Lung (tissue), 12 donors: ENCODE results near the gene EIF4G2. TPM values are rescaled to one million over a fixed set of nuclear protein-coding genes. Genes with fewer than 3 reads are reported as not detected.
A peak's percentile ranks its signal among the peaks of the same experiment; 100 is the strongest.

Experiments
- ATAC-seq: fragments of 200-7000 bp; cut with Tn5 transposase; one replicate; pipeline ENCODE4 v1.9.1; 2020; ENCODE audit warnings: moderate number of reproducible peaks; ENCODE audit not compliant: insufficient read depth, low FRiP score
- DNase-seq, 3 donors: peaks; one replicate each; pipeline ENCODE4 v3.0.0-alpha.2; 2013 to 2017
- H3K27ac ChIP-seq, 2 donors: one replicate each; pipeline ENCODE4 v1.5.1; 2013; ENCODE audit warnings: mild to moderate bottlenecking in 2 of 2, moderate library complexity in 2 of 2, control low read depth in 1 of 2, inconsistent platforms in 1 of 2, low read depth in 1 of 2, low read length in 1 of 2
- H3K27me3 ChIP-seq, 3 donors: one replicate each; pipeline ENCODE4 v1.5.1; 2013; ENCODE audit warnings: low read length in 2 of 3; ENCODE audit not compliant: control insufficient read depth in 3 of 3, insufficient read depth in 3 of 3
- H3K36me3 ChIP-seq, 4 donors: one replicate each; pipeline ENCODE4 v1.5.1; 2013; ENCODE audit warnings: low read length in 4 of 4, mild to moderate bottlenecking in 1 of 4, moderate library complexity in 1 of 4; ENCODE audit not compliant: control insufficient read depth in 4 of 4, insufficient read depth in 4 of 4
- H3K4me1 ChIP-seq, 5 donors: one replicate each; pipeline ENCODE4 v1.5.1; 2013; ENCODE audit warnings: low read length in 5 of 5, mild to moderate bottlenecking in 2 of 5, moderate library complexity in 1 of 5; ENCODE audit not compliant: control insufficient read depth in 5 of 5, insufficient read depth in 5 of 5
- H3K4me3 ChIP-seq: one replicate; pipeline ENCODE4 v1.5.1; 2013; ENCODE audit warnings: mild to moderate bottlenecking, control low read depth, moderate library complexity
- H3K9ac ChIP-seq, 2 donors: one replicate each; pipeline ENCODE4 v1.5.1; 2013; ENCODE audit warnings: low read length in 2 of 2, control low read depth in 1 of 2; ENCODE audit not compliant: insufficient read depth in 1 of 2
- H3K9me3 ChIP-seq, 4 donors: one replicate each; pipeline ENCODE4 v1.5.1; 2013; ENCODE audit warnings: low read length in 3 of 4, mild to moderate bottlenecking in 1 of 4, moderate library complexity in 1 of 4; ENCODE audit not compliant: control insufficient read depth in 4 of 4, insufficient read depth in 3 of 4
- CTCF ChIP-seq: IDR thresholded peaks from 2 replicates; pipeline ENCODE4 v1.5.1; 2012; ENCODE audit warnings: mild to moderate bottlenecking; ENCODE audit errors: control extremely low read depth, extremely low read depth
- WGBS, 2 donors: extraction: QIAGEN DNeasy Blood & Tissue Kit; methylation state at CpG; one replicate each; pipeline ENCODE4 v1.1.7; 2013; 5-methylcytosine and 5-hydroxymethylcytosine counted together
- polyA plus RNA-seq, 2 donors: library from polyadenylated mRNA; stranded (reverse); fragments of 200-250 nt; gene quantifications; one replicate each; pipeline ENCODE4 v1.2.1, GENCODE V29; 2013
- total RNA-seq, 2 donors: library from RNA; depleted of rRNA in 1 of 2; stranded (reverse); fragments of >200 nt in 1 of 2; gene quantifications; one replicate each; pipeline ENCODE4 v1.2.1, GENCODE V29; 2014 to 2021
- donor health status: control.
- donor health status: control.
- donor health status: Bipolar disorder and iron deficiency.
- donor health status: healthy.
- donor health status: DM: yes; HTN: yes; CAD: no.

Gene EIF4G2
- total and polyA plus RNA-seq, 4 donors: 189 to 932 (median 538) TPM

- DNase-seq: peak in 1 of 3 donors; percentile 10
Observed at GRCh38 chr11:10779086-10779485, 29.6 kb downstream of the EIF4G2 start.

GRCh38 chr11:10778217-10778970, 30.3 kb downstream of the EIF4G2 start:
- H3K36me3 ChIP-seq: peaks cover 22 to 29% (median 25%) of the 10 kb centered on the region in 4 donors
- H3K9ac ChIP-seq: no peak overlapping the region
- ATAC-seq: no peak
- peak overlapping the region; percentile 70 to 91 for H3K27ac ChIP-seq
- no peaks in the 10 kb centered on the region for H3K9me3 ChIP-seq
- peaks cover 0 to 8% (median 0%) of the 10 kb centered on the region in 5 donors for H3K4me1 ChIP-seq
- no peaks in the 10 kb centered on the region for H3K27me3 ChIP-seq
- WGBS, 2 donors: 78 to 94% methylated on average over 13 of the region's 13 CpGs
- no peak overlapping the region for H3K4me3 ChIP-seq
- DNase-seq: peak in 1 of 3 donors; percentile 11
- no peak for TF ChIP-seq CTCF

More at GRCh38 chr11:10779086-10779485, 29.6 kb downstream of the EIF4G2 start:
- H3K4me1 ChIP-seq: peaks cover 0 to 13% (median 1%) of the 10 kb centered on the region in 5 donors
- no peaks in the 10 kb centered on the region for H3K9me3 ChIP-seq
- WGBS, 2 donors: 54 to 70% methylated on average over 1 of the region's 1 CpG
- H3K4me3 ChIP-seq: no peak overlapping the region
- no peak for ATAC-seq
- H3K27me3 ChIP-seq: no peaks in the 10 kb centered on the region
- H3K36me3 ChIP-seq: peaks cover 18 to 24% (median 23%) of the 10 kb centered on the region in 4 donors
- peak overlapping the region in 1 of 2 donors; percentile 91 for H3K27ac ChIP-seq
- H3K9ac ChIP-seq: no peak overlapping the region
- no peak for TF ChIP-seq CTCF

GRCh38 chr11:10777806-10778205, 30.9 kb downstream of the EIF4G2 start:
- H3K27me3 ChIP-seq: no peaks in the 10 kb centered on the region
- no peak for DNase-seq
- TF ChIP-seq CTCF: no peak
- H3K9me3 ChIP-seq: no peaks in the 10 kb centered on the region
- peaks cover 24 to 34% (median 29%) of the 10 kb centered on the region in 4 donors for H3K36me3 ChIP-seq
- peak overlapping the region; percentile 70 to 90 for H3K27ac ChIP-seq
- H3K9ac ChIP-seq: no peak overlapping the region
- H3K4me1 ChIP-seq: peaks cover 0 to 8% (median 0%) of the 10 kb centered on the region in 5 donors
- H3K4me3 ChIP-seq: no peak overlapping the region
- no peak for ATAC-seq
- 42 to 62% methylated on average over 6 of the region's 6 CpGs for WGBS, 2 donors
